ENCODE results near the gene KCNK1. TPM values are rescaled to one million over a fixed set of nuclear protein-coding genes. Genes with fewer than 3 reads are reported as not detected.
A peak's percentile ranks its signal among the peaks of the same experiment; 100 is the strongest.

The KCNK1 gene
- total and polyA plus RNA-seq, 2 donors (not counting 1 experiment from before 2014, with no cell fraction given), result 0.48 to 2.6 TPM

DNA sequence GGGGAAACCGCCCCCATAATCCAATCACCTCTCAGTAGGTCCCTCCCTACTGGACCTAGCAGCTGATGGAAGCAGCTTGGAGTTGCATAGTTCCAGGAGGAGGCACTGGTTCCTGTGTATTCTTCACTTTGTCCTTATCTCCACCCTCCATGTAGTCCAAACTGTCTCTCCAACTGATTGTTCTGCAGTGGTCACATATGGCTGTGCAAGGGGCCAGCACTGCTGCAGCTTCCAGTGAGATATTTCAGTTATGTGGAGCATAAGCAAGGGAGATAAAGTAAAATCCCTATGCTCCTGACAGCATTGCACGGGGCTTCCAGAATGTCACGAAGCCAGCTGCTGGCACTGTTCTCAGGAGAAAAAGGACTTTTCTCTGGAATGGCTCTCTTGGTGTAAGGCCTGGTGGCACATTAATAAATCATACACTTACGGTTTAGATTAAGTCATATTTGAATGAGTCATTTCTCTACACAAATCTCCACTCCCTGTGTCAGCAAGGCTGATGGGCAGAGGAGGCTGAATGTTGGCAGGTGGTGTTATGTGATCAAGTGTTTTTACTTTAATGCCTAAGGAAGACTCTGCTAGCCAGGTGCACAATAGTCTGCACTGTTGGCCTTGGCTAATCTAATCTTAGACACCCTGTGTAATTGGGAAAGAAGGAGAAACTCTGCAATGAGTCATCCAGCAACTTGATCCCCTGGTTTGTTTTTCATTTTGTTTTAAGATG, 93.4 kb downstream of the KCNK1 start:
- no peak overlapping the region for H3K4me2 ChIP-seq (ENCODE audit: extremely low read depth, insufficient read depth, low read length)
- H3K4me3 ChIP-seq (replicated peaks in 1 of 4; ENCODE audit: control extremely low read depth in 1 of 4, insufficient read depth in 1 of 4, low read depth in 3 of 4, low read length in 4 of 4), result no peak overlapping the region
- no peaks in the 10 kb centered on the region for H3K36me3 ChIP-seq (ENCODE audit: control insufficient read depth, insufficient read depth, low read length)
- no peak for TF ChIP-seq EZH2 (IDR thresholded peaks at IDR 0.05; ENCODE audit: low read length, missing control alignments)
- TF ChIP-seq, protein P1, sequence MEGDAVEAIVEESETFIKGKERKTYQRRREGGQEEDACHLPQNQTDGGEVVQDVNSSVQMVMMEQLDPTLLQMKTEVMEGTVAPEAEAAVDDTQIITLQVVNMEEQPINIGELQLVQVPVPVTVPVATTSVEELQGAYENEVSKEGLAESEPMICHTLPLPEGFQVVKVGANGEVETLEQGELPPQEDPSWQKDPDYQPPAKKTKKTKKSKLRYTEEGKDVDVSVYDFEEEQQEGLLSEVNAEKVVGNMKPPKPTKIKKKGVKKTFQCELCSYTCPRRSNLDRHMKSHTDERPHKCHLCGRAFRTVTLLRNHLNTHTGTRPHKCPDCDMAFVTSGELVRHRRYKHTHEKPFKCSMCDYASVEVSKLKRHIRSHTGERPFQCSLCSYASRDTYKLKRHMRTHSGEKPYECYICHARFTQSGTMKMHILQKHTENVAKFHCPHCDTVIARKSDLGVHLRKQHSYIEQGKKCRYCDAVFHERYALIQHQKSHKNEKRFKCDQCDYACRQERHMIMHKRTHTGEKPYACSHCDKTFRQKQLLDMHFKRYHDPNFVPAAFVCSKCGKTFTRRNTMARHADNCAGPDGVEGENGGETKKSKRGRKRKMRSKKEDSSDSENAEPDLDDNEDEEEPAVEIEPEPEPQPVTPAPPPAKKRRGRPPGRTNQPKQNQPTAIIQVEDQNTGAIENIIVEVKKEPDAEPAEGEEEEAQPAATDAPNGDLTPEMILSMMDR (conservative IDR thresholded peaks at IDR 0.05 in 1 of 2, IDR thresholded peaks at IDR 0.05 in 1 of 2; ENCODE audit: low read depth in 1 of 2, low read length in 2 of 2), result no peak
- H3K79me2 ChIP-seq (ENCODE audit: control insufficient read depth, insufficient read depth, low read length), result no peaks in the 10 kb centered on the region
- no peak overlapping the region for H3K9ac ChIP-seq (ENCODE audit: insufficient read depth, low read length)
- H3K9me3 ChIP-seq (ENCODE audit: control insufficient read depth, insufficient read depth, low read depth, low read length), result no peaks in the 10 kb centered on the region
- H3K27me3 ChIP-seq (ENCODE audit: control insufficient read depth, insufficient read depth, low read length), result no peaks in the 10 kb centered on the region
- no peaks in the 10 kb centered on the region for H3K4me1 ChIP-seq (ENCODE audit: control insufficient read depth, extremely low read depth, insufficient read depth, low read length)
- H2AFZ ChIP-seq (ENCODE audit: low read length), result no peak overlapping the region
- H3K27ac ChIP-seq (ENCODE audit: insufficient read depth, low read length), result no peak overlapping the region
- no peaks in the 10 kb centered on the region for H4K20me1 ChIP-seq (ENCODE audit: control insufficient read depth, extremely low read depth, insufficient read depth, low read length)
- DNase-seq (ENCODE audit: low read depth in 2 of 2), result peak; percentile 19 to 90

DNA sequence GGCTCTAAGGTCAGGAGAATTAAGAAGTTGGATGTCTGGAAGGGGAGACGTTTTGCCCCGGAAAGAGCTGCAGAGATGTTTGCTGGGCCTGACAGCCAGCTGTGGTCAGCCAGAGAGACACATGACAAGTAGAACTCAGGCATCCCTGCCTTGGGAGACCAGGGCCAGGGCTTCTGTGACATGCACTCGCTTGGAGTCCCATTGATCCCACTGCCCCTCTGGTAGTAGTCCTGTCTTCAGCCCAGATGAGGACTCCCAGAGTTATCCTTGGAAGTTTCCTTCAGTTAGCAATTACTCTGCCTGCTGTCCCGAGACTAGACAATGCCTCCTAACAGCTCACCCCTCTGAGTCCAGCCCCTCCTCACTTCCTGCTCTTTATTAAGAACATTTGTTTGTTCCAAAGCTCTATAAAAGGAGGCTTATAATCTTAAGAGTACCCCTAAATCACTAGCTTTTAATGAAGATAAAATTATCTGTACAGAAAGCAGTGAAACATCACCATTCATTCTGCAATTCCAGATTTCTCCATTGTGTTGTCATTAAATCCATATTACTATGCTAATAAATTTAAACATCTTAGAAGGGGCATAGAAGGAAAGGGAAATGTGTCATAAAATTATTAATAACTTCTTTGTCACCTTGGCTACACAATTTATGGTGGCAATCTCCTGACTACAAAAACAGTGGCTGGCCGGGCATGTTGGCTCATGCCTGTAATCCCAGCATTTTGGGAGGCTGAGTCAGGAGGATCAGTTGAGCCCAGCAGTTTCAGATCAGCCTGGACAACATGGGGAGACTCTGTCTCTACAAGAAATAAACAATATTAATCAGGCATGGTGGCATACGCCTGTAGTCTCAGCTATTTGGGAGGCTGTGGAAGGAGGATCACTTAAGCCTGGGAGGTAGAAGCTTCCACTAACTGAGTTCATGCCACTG, 94.2 kb downstream of the KCNK1 start:
- H3K36me3 ChIP-seq (ENCODE audit: control insufficient read depth, insufficient read depth, low read length), result no peaks in the 10 kb centered on the region
- no peak overlapping the region for H3K4me2 ChIP-seq (ENCODE audit: extremely low read depth, insufficient read depth, low read length)
- H3K27me3 ChIP-seq (ENCODE audit: control insufficient read depth, insufficient read depth, low read length), result no peaks in the 10 kb centered on the region
- H3K27ac ChIP-seq (ENCODE audit: insufficient read depth, low read length), result no peak overlapping the region
- H3K9ac ChIP-seq (ENCODE audit: insufficient read depth, low read length), result no peak overlapping the region
- no peaks in the 10 kb centered on the region for H4K20me1 ChIP-seq (ENCODE audit: control insufficient read depth, extremely low read depth, insufficient read depth, low read length)
- H3K79me2 ChIP-seq (ENCODE audit: control insufficient read depth, insufficient read depth, low read length), result no peaks in the 10 kb centered on the region
- no peak for DNase-seq (ENCODE audit: low read depth in 2 of 2)
- TF ChIP-seq, protein P1 (conservative IDR thresholded peaks at IDR 0.05 in 1 of 2, IDR thresholded peaks at IDR 0.05 in 1 of 2; ENCODE audit: low read depth in 1 of 2, low read length in 2 of 2), result no peak
- no peak for TF ChIP-seq EZH2 (IDR thresholded peaks at IDR 0.05; ENCODE audit: low read length, missing control alignments)
- no peaks in the 10 kb centered on the region for H3K9me3 ChIP-seq (ENCODE audit: control insufficient read depth, insufficient read depth, low read depth, low read length)
- H2AFZ ChIP-seq (ENCODE audit: low read length), result no peak overlapping the region
- no peak overlapping the region for H3K4me3 ChIP-seq (replicated peaks in 1 of 4; ENCODE audit: control extremely low read depth in 1 of 4, insufficient read depth in 1 of 4, low read depth in 3 of 4, low read length in 4 of 4)
- no peaks in the 10 kb centered on the region for H3K4me1 ChIP-seq (ENCODE audit: control insufficient read depth, extremely low read depth, insufficient read depth, low read length)

DNA sequence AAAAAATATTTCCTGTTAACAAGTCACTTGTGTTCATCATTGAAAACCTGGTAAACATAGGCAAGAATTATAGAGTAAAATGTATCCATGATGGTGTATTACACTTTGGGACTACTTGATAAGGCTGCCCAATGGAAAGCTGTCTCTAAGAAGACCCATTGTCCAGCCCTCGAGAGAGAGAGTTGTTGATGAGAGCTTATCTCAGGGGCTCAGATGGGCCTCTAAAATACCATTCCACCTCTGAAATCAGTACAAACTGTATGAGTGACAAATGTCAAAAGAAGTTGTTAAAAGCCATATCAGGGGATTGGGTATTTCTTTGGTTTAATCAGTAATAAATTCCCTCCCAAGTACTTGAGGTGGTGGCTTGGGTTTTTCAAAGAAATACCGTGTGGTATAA, 96.1 kb downstream of the KCNK1 start:
- no peak for DNase-seq (ENCODE audit: low read depth in 2 of 2)
- Histone ChIP-seq H3K27me3 (ENCODE audit: control insufficient read depth, insufficient read depth, low read length) (no peaks in the 10 kb centered on the region), H3K27ac (ENCODE audit: insufficient read depth, low read length) (no peak overlapping the region), H3K9ac (ENCODE audit: insufficient read depth, low read length) (no peak overlapping the region), H3K4me1 (ENCODE audit: control insufficient read depth, extremely low read depth, insufficient read depth, low read length) (no peaks in the 10 kb centered on the region), H3K9me3 (ENCODE audit: control insufficient read depth, insufficient read depth, low read depth, low read length) (no peaks in the 10 kb centered on the region), H3K79me2 (ENCODE audit: control insufficient read depth, insufficient read depth, low read length) (no peaks in the 10 kb centered on the region), H3K4me2 (ENCODE audit: extremely low read depth, insufficient read depth, low read length) (no peak overlapping the region), H3K4me3 (replicated peaks in 1 of 4; ENCODE audit: control extremely low read depth in 1 of 4, insufficient read depth in 1 of 4, low read depth in 3 of 4, low read length in 4 of 4) (no peak overlapping the region), H2AFZ (ENCODE audit: low read length) (no peak overlapping the region), H3K36me3 (ENCODE audit: control insufficient read depth, insufficient read depth, low read length) (no peaks in the 10 kb centered on the region), H4K20me1 (ENCODE audit: control insufficient read depth, extremely low read depth, insufficient read depth, low read length) (no peaks in the 10 kb centered on the region)
- TF ChIP-seq, protein P1 (conservative IDR thresholded peaks at IDR 0.05 in 1 of 2, IDR thresholded peaks at IDR 0.05 in 1 of 2; ENCODE audit: low read depth in 1 of 2, low read length in 2 of 2), result no peak
- no peak for TF ChIP-seq EZH2 (IDR thresholded peaks at IDR 0.05; ENCODE audit: low read length, missing control alignments)

Measured in fibroblast of lung (primary cell).